Raji (cell line): ENCODE measurements around the gene PROX1.

Source experiments
- POLR2A ChIP-seq: IDR thresholded peaks from 2 replicates; pipeline ENCODE4 v1.6.1; 2011; ENCODE audit warnings: low read depth, low read length, control low read depth; ENCODE audit not compliant: insufficient read depth

Gene PROX1

DNA sequence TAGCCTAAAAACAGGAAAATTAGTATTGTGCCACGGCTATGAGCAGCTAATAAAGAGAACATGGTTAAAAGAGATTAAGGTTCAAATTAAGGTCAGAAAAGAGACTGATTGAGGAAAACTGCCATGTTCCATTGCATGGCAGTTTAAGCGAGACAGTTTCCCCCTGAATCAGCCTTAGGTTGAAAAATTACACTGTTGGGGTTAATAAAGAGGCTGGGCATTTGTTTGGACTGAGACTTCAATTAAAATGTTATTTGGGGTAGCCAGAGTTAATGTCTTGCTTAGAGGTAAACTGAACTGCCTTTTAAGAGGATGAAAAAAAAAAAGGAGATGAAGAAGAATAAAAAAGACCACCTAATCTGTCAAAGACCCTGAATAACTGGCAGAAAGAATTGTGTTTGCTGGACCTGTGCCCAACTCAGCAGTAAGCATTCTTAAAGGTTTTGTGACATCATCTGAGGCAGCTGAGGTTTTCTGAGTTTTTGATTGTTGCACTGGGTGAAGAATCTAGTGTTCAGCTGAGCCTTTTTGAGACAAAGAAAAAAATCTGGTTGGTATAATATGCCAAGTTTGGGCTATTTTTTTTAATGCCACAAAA, 17.7 kb upstream of the PROX1 start:
- no peak for TF ChIP-seq POLR2A

DNA sequence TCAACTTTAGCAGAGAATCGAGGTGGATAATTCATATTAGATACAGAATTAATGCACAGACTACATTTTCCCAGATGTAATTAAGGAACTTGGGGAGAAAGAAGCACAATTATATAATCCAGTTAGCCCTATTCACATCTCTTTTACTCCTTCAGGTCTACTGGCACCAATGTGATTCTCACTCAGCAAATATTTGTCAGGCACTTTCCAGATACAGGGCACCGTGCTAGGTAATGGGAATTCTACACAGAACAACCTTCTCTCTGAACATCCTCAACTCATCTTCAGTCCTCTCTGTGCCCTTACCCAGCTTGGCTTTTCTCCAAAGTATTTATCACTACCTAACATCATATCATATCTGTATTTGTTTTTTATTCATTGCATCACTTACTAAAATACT, 15.6 kb upstream of the PROX1 start:
- TF ChIP-seq POLR2A: no peak

DNA sequence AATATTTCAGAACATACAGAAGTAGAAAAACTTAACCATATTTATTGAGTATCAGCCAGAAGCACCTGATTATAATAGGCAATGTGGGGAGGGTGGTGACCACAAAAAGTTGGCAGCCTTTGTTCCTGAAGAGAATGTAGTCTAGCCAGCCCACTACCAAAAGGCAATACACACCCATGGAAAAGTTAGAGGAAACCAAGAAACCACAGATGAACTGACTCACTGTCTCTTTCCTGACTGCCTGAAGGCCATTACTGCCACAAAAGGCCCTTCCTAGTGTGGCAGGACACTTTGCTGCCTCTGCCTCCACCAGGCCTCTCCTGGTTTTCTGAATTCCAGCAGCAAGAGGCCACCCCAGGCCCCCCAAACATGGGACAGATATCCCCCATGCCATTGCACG, 14.6 kb upstream of the PROX1 start:
- no peak for TF ChIP-seq POLR2A

DNA sequence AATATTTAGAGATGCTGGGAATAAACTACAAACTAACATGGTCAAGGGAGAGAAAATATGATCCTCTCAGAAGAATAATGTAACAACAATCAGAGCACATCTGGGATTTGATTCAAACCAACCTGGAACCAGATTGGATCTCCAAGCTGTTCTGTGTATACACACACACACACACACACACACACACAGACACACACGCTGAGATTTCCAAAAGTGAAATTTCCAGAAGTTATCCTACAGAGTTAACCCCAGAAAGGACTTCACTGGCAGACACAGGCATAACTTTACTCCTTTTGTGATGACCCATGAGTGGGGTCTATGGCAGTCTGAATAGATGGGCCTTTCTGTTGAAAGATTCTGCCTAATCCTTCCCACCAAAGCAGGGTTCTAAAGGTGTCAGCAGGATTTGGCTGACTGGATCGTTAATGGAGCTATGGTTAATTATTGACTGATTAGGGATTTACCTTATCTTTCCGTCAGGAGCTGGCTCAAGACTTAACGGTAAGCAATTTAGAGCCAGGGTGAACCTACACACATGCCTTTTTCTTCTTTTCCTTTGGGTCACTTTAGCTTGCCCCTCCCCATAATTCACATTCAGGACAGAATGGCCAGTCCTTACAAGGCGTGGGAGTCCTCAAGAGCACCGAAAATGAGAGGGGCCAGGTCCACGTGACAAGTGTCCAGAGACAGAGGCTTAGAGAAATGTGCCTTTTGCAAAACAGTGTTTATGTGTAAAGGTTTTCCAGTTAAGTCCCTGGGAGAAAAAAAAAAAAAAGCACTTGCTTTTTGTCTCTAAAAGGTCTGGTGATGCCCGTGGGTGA, 10.9 kb upstream of the PROX1 start:
- TF ChIP-seq POLR2A: no peak

DNA sequence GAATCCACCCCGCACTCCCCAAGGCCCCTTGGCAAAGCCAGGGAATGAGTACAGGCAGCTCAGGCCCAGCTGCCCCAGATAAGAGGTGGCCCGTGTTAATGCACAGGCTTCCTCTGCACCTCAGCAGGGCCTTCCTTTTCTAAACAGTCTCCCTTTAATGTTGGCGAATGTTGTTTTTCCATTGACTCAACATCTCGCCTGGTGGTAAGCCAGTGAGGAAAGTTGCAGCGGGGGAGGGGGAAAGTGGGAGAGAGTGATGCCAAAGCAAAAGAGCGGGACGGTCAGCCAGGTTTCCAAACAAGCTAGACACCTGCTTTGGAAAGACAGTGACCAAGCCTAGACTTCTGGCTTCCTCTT, 10.3 kb upstream of the PROX1 start:
- no peak for TF ChIP-seq POLR2A

DNA sequence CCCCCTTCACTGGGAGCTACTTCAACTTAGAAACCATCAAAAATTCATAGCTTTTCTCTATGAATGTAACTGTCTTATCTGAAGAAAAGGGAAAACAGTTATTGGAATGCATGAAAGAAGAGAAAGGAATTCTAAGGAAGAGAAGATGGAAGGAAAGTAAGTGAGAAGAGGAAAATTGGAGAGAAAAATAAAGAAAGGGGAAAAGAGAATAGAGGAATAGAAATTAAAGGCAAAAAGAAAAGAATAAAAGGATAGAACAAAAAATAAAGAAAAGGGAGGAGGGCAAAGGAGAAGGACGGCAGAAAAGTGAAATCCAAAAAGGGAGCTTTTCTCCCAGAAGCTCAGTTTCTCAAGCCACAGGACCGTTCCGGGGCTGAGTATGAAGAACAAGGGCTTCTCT, 9.9 kb upstream of the PROX1 start:
- no peak for TF ChIP-seq POLR2A

DNA sequence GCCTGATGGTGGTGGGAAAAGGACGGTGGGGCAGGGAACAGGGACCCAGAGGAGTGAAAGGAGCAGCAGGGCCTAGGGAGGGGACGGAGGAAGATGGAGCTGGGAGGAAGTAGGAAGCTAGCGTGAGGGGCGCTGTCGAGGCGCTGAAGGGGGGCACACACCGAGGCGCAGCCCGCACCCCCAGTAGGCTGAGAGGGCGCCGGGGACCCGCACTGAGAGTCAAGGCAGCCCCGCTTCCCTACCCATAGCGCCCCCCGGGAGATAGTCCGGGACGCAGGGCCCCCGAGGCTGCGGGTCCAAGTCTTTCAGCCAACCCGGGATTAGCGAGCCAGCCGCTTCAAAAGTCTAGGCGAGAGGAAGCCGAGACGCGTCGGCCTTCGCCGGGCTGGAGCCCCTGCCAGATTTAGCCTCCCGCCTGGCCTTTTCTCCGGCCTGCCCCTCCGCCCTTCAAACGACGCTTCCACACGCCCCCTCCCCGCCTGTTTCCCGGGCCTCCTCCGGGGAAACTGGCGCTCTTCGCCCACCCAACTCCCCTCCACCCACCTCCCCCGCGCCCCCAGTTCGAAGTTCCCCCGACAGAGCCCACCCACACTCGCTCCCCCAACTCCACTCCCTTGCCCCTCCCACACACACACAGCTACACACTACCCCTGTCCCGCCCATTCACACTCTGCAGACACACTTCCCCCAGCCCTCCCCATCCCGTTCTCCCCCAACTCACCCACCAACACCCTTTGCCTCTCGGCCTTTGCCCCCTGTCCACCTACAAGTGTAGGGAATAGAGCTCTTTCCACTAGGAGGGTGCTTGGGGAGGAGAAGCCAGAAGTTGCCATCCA, 7.8 kb upstream of the PROX1 start:
- TF ChIP-seq POLR2A: no peak

DNA sequence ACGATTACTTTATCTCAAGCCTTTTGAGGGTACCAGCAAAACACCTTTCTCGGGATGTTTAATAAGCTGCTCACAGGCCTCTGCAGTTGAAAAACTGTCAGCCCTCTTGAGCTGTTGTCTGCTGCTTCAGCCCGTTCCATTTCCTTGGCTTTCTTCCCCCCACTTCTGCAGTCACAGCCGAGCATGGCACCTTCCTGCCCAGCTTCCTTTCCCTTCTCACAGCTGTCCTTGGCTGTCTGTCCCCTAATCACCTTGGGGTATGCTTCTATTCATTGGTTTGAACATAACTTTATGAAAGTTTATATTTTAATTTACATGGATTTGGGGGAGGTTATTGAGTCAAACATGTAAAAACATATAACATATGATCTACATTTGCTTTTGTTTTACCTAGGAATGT, 6.9 kb upstream of the PROX1 start:
- no peak for TF ChIP-seq POLR2A

DNA sequence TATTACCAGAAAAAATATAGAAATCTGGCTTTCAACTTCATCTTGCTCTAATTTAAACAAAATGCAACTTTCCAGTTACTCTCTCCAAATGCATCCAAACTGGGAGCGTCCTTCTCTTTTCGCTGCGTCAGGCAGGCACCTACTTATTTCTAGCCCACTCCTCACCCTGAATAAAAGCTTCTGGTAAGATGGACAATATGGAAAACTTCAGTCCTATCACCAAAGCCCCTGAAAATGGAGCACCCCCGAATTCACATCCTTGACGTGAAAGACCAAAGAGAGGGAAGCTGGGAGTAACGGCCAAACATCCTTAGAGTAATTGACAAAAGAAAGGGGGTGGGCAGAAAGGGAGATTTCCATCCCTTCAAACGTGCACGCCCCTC, 5.5 kb upstream of the PROX1 start:
- TF ChIP-seq POLR2A: no peak

DNA sequence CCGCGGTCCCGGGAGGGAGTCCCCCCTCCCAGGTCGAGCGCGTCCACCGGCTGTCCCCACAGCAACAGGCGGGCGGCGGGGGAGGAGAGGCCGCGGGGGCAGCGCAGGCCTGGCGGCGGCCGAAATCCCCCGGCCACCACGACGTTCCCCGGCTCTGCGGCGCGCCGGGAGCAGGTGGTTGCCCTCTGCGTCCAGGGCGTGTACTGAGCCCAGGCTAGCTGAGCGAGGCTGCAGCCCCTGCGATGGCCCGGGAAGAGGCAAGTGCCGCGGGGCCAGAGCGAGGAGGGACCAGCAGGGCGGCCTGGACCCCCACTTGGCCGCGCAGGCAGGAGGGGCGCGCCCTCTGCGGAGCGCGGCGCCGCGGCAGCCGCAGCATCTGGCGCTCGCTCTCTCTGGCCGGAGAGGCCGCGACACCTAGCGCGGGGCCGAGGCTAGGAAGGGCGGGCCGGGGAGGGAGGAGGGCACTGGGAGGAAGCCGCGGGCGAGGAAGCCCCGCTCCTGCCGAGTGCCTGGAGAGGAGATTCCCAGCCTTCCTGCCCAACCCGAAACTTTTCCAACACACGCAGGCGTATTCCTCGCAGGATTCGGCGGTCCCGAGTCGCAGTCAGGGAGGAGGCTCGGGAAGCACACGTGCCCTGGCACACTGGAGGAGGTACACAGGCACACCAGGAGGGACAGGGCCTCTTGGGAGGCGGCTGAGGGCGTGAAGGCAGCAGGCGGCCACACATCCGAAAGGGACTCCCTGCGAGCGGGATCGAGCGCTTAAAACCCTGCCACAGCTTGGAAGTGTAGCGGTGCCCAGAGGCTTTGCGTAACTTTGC, 4.9 kb upstream of the PROX1 start:
- no peak for TF ChIP-seq POLR2A

DNA sequence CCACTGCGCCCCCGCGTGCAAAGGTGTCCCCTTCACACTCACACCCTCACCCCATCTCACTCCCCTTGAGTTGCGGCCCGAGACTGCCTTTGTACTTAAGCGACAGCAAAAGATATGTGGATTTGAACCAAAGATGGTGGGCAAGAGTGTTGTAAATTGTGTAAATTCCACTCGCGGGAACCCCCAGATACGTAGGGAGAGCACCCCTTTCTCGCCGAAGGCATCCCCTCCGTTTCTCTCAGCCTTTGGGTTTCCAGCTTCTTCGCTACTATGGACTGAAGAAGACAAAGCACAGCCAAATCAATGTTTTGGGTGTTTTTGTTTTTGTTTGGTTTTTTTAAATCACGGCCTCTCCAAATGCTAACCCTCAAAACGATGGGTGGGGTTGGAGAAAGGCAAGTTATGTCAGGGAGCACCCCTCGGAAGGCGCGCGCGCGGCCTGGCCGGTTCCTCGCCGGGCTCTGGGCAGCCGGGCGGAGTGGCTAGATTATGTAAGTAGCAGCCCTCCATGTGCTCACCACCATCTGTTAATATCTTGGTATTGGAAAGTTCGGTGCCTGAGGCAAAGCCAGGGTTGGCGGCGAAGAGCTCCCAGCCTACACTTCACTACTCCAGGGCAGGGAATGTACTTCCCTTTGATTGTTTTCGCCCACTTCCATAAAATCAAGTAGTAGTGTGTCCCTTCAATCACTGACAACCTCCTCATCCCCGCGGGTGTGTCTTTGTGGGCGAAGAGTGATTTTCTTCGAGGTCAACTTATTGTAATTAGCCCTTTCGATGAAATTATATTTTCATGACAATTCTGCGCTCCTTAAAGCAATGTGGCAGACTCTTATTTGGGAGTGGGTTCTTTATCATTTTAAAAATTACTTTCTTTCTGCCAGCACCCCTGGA, 4.0 kb upstream of the PROX1 start:
- TF ChIP-seq POLR2A: no peak

DNA sequence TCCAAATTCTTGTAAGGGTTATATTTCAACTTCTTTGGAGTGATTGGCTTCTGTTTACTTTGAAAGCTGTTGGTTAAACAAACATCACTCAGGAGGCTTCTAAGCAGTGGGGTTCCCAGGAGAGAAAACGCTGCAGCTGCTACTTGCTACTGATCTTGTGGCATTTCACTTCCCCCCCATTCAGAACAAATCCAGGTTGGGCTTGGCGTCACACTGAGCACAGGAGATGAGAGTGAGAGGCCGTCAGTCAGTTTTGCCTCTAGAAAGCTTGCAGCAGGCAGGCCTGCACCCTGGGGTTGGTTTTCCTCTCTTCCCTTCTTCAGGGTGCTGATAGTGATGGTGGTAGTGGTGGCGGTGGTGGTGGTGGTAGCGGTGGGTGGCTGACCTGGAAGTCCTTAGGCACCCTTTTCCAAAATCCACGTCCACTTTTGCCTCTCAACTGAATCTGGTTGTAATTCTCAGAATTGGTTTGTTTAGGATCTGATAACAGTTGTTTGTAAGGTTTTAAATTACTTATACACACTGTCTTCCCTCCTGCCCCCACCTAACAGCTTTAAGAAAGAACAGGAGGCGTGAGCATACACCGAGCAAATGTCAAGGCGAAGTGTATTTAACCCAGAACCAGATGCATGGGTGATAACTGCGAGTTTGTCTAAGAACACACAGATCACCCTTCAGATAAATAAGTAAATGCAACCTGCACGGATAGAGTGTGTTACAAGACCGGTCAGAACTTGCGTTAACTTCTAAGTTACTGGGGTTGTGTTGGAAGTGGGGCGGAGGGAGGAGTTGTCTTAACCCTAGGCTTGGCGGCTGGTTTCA, 3.2 kb upstream of the PROX1 start:
- no peak for TF ChIP-seq POLR2A
